Ectodermal cell (in vitro differentiated cells): ENCODE results near the gene RBMS3.

Experiments used
- H3K27ac ChIP-seq: 2 replicates; pipeline ENCODE4 v1.7.0; 2013; ENCODE audit warnings: mild to moderate bottlenecking, low read depth, low read length; ENCODE audit not compliant: insufficient read depth, poor library complexity, severe bottlenecking
- H3K27me3 ChIP-seq: 2 replicates; pipeline ENCODE4 v1.7.0; 2013; ENCODE audit warnings: mild to moderate bottlenecking, low read length; ENCODE audit not compliant: insufficient read depth, control insufficient read depth, poor library complexity, severe bottlenecking
- H3K36me3 ChIP-seq: one replicate; pipeline ENCODE4 v1.7.0; 2013; ENCODE audit warnings: low read length; ENCODE audit not compliant: control insufficient read depth, insufficient read depth
- H3K4me1 ChIP-seq: one replicate; pipeline ENCODE4 v1.7.0; 2013; ENCODE audit warnings: low read length; ENCODE audit not compliant: control insufficient read depth, insufficient read depth
- H3K4me3 ChIP-seq: 2 replicates; pipeline ENCODE4 v1.7.0; 2013; ENCODE audit warnings: low read depth, low read length, control low read depth; ENCODE audit not compliant: insufficient read depth
- H3K9me3 ChIP-seq: 2 replicates; pipeline ENCODE4 v1.7.0; 2013; ENCODE audit warnings: mild to moderate bottlenecking, low read length, moderate library complexity; ENCODE audit not compliant: control insufficient read depth
- WGBS, 2 experiments: methylation state at CpG; one replicate each; pipeline ENCODE4 v1.1.7; 2013; ENCODE audit warnings: missing lambda C conversion rate in 2 of 2; 5-methylcytosine and 5-hydroxymethylcytosine counted together

Gene RBMS3

DNA sequence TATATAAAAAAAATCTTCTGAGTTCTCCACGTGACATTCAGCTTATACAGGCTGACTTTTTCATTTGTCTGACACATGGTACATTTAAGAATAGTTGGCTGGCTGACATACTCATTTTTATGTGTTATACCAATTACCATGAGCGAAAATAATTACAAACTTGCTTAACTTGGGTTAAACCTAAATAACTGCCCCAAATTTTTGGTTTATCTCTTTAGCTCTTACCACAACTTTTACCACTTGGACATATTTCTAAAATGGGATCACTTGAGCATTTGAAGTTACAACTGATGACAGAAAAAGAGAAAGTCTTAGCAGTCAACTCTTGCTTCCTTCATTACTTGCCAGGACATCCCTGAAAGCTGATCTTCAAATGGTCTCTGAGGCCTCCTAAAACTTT is 618.1 kb downstream of the RBMS3 start:
- H3K36me3 ChIP-seq: no peaks in the 10 kb centered on the region
- no peaks in the 10 kb centered on the region for H3K9me3 ChIP-seq
- no peaks in the 10 kb centered on the region for H3K27me3 ChIP-seq
- H3K4me3 ChIP-seq: no peak overlapping the region
- peaks cover 3% of the 10 kb centered on the region for H3K4me1 ChIP-seq
- WGBS, 2 experiments: 86 to 90% methylated on average over 2 of the region's 2 CpGs
- H3K27ac ChIP-seq: no peak overlapping the region

- Histone ChIP-seq H3K36me3 (no peaks in the 10 kb centered on the region), H3K27ac (no peak overlapping the region), H3K9me3 (no peaks in the 10 kb centered on the region), H3K27me3 (no peaks in the 10 kb centered on the region), H3K4me3 (no peak overlapping the region), H3K4me1 (peaks cover 3% of the 10 kb centered on the region)
- 56 to 77% methylated on average over 2 of the region's 2 CpGs for WGBS, 2 experiments
Measured at GRCh38 chr3:29901097-29901496, 620.2 kb downstream of the RBMS3 start.

GRCh38 chr3:29903600-29903999 is 622.7 kb downstream of the RBMS3 start:
- Histone ChIP-seq H3K27me3 (no peaks in the 10 kb centered on the region), H3K4me1 (no peaks in the 10 kb centered on the region), H3K36me3 (no peaks in the 10 kb centered on the region), H3K4me3 (no peak overlapping the region), H3K9me3 (no peaks in the 10 kb centered on the region), H3K27ac (no peak overlapping the region)
- WGBS, 2 experiments: 92% methylated on average over 1 of the region's 1 CpG; no CpG with 5 or more reads in 1 of the 2 experiments

DNA sequence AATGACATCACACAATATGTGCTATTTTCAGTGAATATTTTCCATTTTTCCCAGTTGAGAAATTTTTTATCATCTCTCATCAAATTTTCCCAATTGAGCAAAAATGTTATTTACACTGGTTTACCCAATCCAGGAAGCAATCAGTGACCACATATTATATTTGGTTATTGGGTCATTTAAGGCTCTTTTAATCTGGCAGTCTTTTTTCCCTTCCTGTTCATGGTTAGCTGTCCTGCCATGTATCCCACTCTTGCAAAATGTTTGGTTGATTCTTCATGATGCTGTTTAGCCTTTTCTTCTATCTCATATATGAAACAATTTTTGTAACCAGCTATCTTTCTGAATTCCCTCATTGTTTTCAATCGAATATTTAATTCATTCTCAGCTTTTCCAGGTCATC is 626.0 kb downstream of the RBMS3 start:
- no peaks in the 10 kb centered on the region for H3K4me1 ChIP-seq
- H3K9me3 ChIP-seq: no peaks in the 10 kb centered on the region
- H3K36me3 ChIP-seq: no peaks in the 10 kb centered on the region
- no peak overlapping the region for H3K4me3 ChIP-seq
- no peak overlapping the region for H3K27ac ChIP-seq
- 84 to 85% methylated on average over 1 of the region's 1 CpG for WGBS, 2 experiments
- H3K27me3 ChIP-seq: no peaks in the 10 kb centered on the region

GRCh38 chr3:29912600-29913288 is 631.9 kb downstream of the RBMS3 start:
- Histone ChIP-seq H3K27me3 (no peaks in the 10 kb centered on the region), H3K27ac (no peak overlapping the region), H3K36me3 (no peaks in the 10 kb centered on the region), H3K9me3 (no peaks in the 10 kb centered on the region), H3K4me3 (no peak overlapping the region), H3K4me1 (no peaks in the 10 kb centered on the region)
- 88 to 96% methylated on average over 2 of the region's 2 CpGs for WGBS, 2 experiments

DNA sequence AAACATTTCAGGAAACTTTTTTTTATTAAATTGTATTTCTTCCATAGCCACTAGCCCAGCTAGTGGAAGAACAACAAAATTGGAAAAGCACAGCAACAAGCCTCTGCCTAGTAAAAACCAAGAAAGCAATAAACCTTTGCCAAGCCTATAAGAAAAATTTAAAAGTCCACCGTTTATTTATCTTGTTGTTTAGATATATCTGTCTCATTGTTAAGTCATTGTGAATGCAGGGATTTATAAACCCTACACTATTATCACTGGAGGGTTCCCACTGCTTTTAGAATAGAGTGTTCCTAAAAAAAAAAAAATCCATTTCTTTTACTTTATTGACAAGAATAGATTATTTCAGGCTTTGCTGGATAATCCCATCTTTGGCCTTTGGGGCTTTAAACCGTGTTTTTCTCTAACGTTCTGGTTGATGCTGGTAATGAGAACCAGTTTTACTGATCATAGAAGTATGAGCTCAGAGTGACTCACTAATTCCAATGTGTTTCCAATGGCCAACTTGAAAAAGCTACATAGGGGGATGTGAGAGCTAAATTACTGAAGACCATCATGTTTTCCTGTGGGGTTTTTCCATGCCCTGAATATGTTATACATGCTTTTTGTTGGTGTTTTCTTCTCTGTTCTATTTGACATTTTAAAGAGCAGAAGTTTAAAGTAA is 634.1 kb downstream of the RBMS3 start:
- Histone ChIP-seq H3K4me1 (no peaks in the 10 kb centered on the region), H3K27ac (no peak overlapping the region), H3K27me3 (no peaks in the 10 kb centered on the region), H3K4me3 (no peak overlapping the region), H3K9me3 (no peaks in the 10 kb centered on the region), H3K36me3 (no peaks in the 10 kb centered on the region)
- 85 to 96% methylated on average over 2 of the region's 3 CpGs for WGBS, 2 experiments

GRCh38 chr3:29919571-29919970 is 638.7 kb downstream of the RBMS3 start:
- H3K27ac ChIP-seq: no peak overlapping the region
- no peaks in the 10 kb centered on the region for H3K9me3 ChIP-seq
- no peaks in the 10 kb centered on the region for H3K36me3 ChIP-seq
- no peaks in the 10 kb centered on the region for H3K4me1 ChIP-seq
- no peak overlapping the region for H3K4me3 ChIP-seq
- no peaks in the 10 kb centered on the region for H3K27me3 ChIP-seq
- 66 to 81% methylated on average over 1 of the region's 1 CpG for WGBS, 2 experiments

- no peaks in the 10 kb centered on the region for H3K4me1 ChIP-seq
- H3K9me3 ChIP-seq: no peaks in the 10 kb centered on the region
- H3K27ac ChIP-seq: no peak overlapping the region
- H3K36me3 ChIP-seq: no peaks in the 10 kb centered on the region
- no peaks in the 10 kb centered on the region for H3K27me3 ChIP-seq
- no peak overlapping the region for H3K4me3 ChIP-seq
- WGBS, 2 experiments: 86% methylated on average over 4 of the region's 5 CpGs
Measured at GRCh38 chr3:29922992-29923746, 642.3 kb downstream of the RBMS3 start.

DNA sequence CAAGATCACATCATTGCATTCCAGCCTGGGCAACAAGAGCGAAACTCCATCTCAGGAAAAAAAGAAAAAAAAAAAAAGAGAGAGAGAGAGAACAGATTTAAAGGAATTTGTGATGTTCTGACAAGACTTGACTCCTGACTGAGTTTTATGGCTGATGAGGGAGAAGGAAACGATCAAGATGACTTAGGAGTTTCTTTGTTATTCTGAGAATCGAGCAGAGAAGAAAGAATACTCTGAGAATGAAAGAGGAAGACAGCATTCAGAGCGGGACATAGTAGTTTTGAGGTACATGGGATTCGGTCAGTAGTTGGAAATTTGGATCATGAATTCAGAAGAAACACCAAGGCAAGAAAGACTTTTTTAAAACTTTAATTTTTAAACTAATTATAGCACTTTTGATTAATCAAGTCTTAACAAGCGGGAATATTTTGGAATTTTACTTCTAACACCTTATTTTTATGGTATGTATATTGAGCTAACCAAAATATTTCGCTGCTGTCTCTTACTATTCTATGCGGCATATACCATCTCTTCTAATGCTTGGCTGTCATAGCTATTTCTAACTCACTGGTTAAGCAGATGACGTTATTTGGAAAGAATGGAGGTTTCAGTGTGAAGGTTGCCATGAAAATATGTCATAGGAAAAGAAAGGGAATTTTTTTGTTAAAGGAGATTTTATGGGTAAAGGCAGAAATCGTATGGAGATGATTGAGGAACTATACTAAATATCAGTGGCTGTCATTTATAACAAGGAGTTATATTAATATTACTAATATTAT is 644.1 kb downstream of the RBMS3 start:
- WGBS, 2 experiments: 89 to 92% methylated on average over 6 to 9 of the region's 10 CpGs
- Histone ChIP-seq H3K27ac (no peak overlapping the region), H3K4me1 (no peaks in the 10 kb centered on the region), H3K9me3 (no peaks in the 10 kb centered on the region), H3K27me3 (no peaks in the 10 kb centered on the region), H3K36me3 (no peaks in the 10 kb centered on the region), H3K4me3 (no peak overlapping the region)

DNA sequence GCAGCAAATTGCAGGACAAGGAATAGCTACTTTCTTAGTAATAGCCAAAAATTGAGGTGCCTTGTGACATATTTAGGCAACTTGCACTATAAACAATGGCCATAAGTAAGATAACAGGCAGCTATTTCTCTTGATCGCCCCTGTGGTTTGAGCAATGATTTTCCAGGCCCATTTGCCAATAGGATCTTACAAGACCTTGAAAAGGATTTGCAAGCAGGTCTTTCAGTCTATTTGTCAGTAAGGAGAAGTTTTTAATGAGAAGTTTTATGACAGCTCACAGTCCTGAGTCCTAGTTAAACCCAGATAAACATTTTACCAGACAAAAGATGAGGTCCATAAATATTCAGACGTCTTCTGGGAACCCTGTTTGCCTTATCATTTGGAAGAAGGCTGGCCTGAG is 645.5 kb downstream of the RBMS3 start:
- Histone ChIP-seq H3K36me3 (no peaks in the 10 kb centered on the region), H3K27ac (no peak overlapping the region), H3K27me3 (no peaks in the 10 kb centered on the region), H3K4me3 (no peak overlapping the region), H3K9me3 (no peaks in the 10 kb centered on the region), H3K4me1 (no peaks in the 10 kb centered on the region)
- WGBS, 2 experiments: 93 to 98% methylated on average over 2 of the region's 2 CpGs
